HepG2 (cell line): ENCODE measurements around the gene SASH1. TPM values are rescaled to one million over a fixed set of nuclear protein-coding genes. Genes with fewer than 3 reads are reported as not detected.

ENCODE experiments used
- FOSL1 ChIP-seq: sonication (generic); formaldehyde crosslinking; IDR thresholded peaks from 2 replicates; pipeline ENCODE4 v1.9.0; 2021; ENCODE audit warnings: missing genetic modification reagents, borderline replicate concordance
- HCFC1 ChIP-seq: fragments of 150-350 bp; IDR thresholded peaks from 2 replicates; pipeline ENCODE4 v1.6.1; 2014; ENCODE audit warnings: low read depth, low read length
- KDM5B ChIP-seq: sonication (generic); formaldehyde crosslinking; IDR thresholded peaks from 2 replicates; pipeline ENCODE4 v1.4.0; 2020; ENCODE audit warnings: missing genetic modification reagents, mild to moderate bottlenecking, borderline replicate concordance
- KMT2B ChIP-seq: IDR thresholded peaks from 2 replicates; pipeline ENCODE4 v1.6.1; 2016; ENCODE audit warnings: missing genetic modification reagents, missing compliant biosample characterization
- NFYB ChIP-seq: sonication (generic); formaldehyde crosslinking; IDR thresholded peaks from 2 replicates; pipeline ENCODE4 v1.4.0; 2020; ENCODE audit warnings: missing genetic modification reagents
- PCBP2 ChIP-seq: fragments of 200-400 bp; formaldehyde crosslinking; optimal IDR thresholded peaks from 2 replicates; pipeline ENCODE3; 2018; ENCODE audit warnings: low read length, low read depth; ENCODE audit not compliant: poor library complexity, severe bottlenecking
- RXRB ChIP-seq: IDR thresholded peaks from 2 replicates; pipeline ENCODE4 v1.6.1; 2016; ENCODE audit warnings: borderline replicate concordance, missing genetic modification reagents, missing compliant biosample characterization
- ZEB1 ChIP-seq: IDR thresholded peaks from 2 replicates; pipeline ENCODE4 v1.6.1; 2012; ENCODE audit warnings: mild to moderate bottlenecking, low read depth, inconsistent platforms; ENCODE audit not compliant: insufficient replicate concordance
- ZNF136 ChIP-seq: sonication (generic); formaldehyde crosslinking; IDR thresholded peaks from 2 replicates; pipeline ENCODE4 v1.8.1; 2022; ENCODE audit warnings: low read depth, mild to moderate bottlenecking, moderate library complexity, missing genetic modification reagents
- ZNF143 ChIP-seq: sonication (generic); formaldehyde crosslinking; IDR thresholded peaks from 2 replicates; pipeline ENCODE4 v1.4.0; 2020; ENCODE audit warnings: missing genetic modification reagents
- ZNF260 ChIP-seq: sonication (generic); formaldehyde crosslinking; IDR thresholded peaks from 2 replicates; pipeline ENCODE4 v1.4.0; 2020; ENCODE audit warnings: missing genetic modification reagents, low read depth, mild to moderate bottlenecking, borderline replicate concordance
- ZNF781 ChIP-seq: sonication (generic); formaldehyde crosslinking; IDR thresholded peaks from 2 replicates; pipeline ENCODE4 v1.5.1; 2020; ENCODE audit warnings: borderline replicate concordance, mild to moderate bottlenecking, missing genetic modification reagents; ENCODE audit errors: not compliant biosample characterization
- polyA plus RNA-seq, 8 experiments: library from polyadenylated mRNA; depleted of rRNA in 3 of 8; stranded (reverse) in 7 of 8; unstranded in 1 of 8; fragments of >200 nt; fragmentation: Illumina TruSeq in 4 of 8; extraction: Trizol in 4 of 8; gene quantifications; 2 replicates each; pipeline versions ENCODE4 v1.2.1 to v1.2.3, GENCODE V29; 2011 to 2016; ENCODE audit warnings: low read depth in 4 of 8, missing spikeins in 1 of 8, mixed read lengths in 1 of 8; ENCODE audit not compliant: insufficient read depth in 1 of 8
- total RNA-seq, 5 experiments: library from RNA; depleted of rRNA; stranded (reverse); fragments of >200 nt; fragmentation: Illumina TruSeq; extraction: Trizol; gene quantifications; 2 replicates each; pipeline ENCODE4 v1.2.3, GENCODE V29; 2016; ENCODE audit warnings: low read depth in 1 of 5
- TF ChIP-seq, protein P1 (sequence below): sonication (generic); formaldehyde crosslinking; IDR thresholded peaks from 2 replicates; pipeline ENCODE4 v1.5.1; 2020; ENCODE audit warnings: missing genetic modification reagents, mild to moderate bottlenecking, borderline replicate concordance
- TF ChIP-seq, protein P2 (sequence below): sonication (generic); formaldehyde crosslinking; IDR thresholded peaks from 2 replicates; pipeline ENCODE4 v1.5.1; 2020; ENCODE audit warnings: mild to moderate bottlenecking, moderate library complexity, missing genetic modification reagents
- TF ChIP-seq, protein P3 (sequence below): sonication (generic); formaldehyde crosslinking; IDR thresholded peaks from 2 replicates; pipeline ENCODE4 v1.4.0; 2020; ENCODE audit warnings: missing genetic modification reagents, borderline replicate concordance
- TF ChIP-seq, protein P4 (sequence below): sonication (generic); formaldehyde crosslinking; IDR thresholded peaks from 2 replicates; pipeline ENCODE4 v1.4.0; 2020; ENCODE audit warnings: missing genetic modification reagents

SASH1 gene
- total and polyA plus RNA-seq, 2 of the 13 experiments (the other 11 are each of a cell fraction or from before 2014, with no cell fraction given) = 7.5 to 8.2 TPM

DNA sequence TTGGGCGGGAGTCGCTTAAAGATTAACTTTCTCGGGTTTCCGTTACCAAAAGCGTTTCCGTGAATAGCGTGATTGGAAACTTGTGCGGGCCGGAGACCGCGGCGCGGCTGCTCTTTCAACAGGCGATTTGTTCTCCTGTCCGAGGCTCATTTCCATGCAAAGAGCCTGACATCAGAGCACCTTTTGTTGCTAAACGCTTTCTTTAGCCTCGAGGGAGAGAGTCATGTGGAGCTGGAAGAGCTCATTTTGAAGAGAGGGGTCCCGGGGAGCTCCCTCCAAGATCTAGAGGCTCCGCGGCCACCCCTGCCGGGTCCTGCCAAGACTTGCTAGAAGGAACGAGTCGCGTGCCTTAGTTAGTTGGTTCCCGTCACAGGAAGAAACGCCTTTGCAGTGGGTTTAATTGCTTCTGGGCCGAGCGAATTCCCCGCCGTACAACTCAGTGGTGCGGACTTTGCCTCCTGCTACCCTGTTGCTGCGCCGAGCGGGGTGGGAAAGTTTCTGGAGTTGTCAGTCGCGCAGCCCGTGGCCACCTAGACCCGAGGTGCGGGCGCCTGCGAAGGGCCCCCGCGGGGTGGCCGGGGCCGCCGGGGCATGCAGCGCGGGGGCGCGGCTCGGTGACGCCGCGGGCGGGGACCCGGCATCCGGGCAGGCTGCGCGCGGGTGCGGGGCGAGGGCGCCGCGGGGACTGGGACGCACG, at the start of gene SASH1 (continued):
- TF ChIP-seq KDM5B (CRISPR knock-in tag) (peak; percentile 76; the same call in 1 of the 2 replicates), ZNF136 (CRISPR knock-in tag) (0 out of 2 replicates have a peak, but pooled peaks have one; percentile 84), ZNF143 (CRISPR knock-in tag) (no peak), HCFC1 (no peak), KMT2B (CRISPR knock-in tag) (peak; percentile 74; the same call in 1 of the 2 replicates), RXRB (CRISPR knock-in tag) (peak; percentile 9; the same call in 1 of the 2 replicates), PCBP2 (no peak), ZNF260 (CRISPR knock-in tag) (no peak), NFYB (CRISPR knock-in tag) (peak; percentile 44; the same call in 1 of the 2 replicates), ZEB1 (peak; percentile 37), FOSL1 (CRISPR knock-in tag) (no peak), ZNF781 (CRISPR knock-in tag) (peak; percentile 52)
- TF ChIP-seq, protein P1, sequence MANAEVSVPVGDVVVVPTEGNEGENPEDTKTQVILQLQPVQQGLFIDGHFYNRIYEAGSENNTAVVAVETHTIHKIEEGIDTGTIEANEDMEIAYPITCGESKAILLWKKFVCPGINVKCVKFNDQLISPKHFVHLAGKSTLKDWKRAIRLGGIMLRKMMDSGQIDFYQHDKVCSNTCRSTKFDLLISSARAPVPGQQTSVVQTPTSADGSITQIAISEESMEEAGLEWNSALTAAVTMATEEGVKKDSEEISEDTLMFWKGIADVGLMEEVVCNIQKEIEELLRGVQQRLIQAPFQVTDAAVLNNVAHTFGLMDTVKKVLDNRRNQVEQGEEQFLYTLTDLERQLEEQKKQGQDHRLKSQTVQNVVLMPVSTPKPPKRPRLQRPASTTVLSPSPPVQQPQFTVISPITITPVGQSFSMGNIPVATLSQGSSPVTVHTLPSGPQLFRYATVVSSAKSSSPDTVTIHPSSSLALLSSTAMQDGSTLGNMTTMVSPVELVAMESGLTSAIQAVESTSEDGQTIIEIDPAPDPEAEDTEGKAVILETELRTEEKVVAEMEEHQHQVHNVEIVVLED (CRISPR knock-in tag) = peak; percentile 65
- TF ChIP-seq, protein P2, sequence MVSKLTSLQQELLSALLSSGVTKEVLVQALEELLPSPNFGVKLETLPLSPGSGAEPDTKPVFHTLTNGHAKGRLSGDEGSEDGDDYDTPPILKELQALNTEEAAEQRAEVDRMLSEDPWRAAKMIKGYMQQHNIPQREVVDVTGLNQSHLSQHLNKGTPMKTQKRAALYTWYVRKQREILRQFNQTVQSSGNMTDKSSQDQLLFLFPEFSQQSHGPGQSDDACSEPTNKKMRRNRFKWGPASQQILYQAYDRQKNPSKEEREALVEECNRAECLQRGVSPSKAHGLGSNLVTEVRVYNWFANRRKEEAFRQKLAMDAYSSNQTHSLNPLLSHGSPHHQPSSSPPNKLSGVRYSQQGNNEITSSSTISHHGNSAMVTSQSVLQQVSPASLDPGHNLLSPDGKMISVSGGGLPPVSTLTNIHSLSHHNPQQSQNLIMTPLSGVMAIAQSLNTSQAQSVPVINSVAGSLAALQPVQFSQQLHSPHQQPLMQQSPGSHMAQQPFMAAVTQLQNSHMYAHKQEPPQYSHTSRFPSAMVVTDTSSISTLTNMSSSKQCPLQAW (CRISPR knock-in tag) = peak; percentile 98
- TF ChIP-seq, protein P3, sequence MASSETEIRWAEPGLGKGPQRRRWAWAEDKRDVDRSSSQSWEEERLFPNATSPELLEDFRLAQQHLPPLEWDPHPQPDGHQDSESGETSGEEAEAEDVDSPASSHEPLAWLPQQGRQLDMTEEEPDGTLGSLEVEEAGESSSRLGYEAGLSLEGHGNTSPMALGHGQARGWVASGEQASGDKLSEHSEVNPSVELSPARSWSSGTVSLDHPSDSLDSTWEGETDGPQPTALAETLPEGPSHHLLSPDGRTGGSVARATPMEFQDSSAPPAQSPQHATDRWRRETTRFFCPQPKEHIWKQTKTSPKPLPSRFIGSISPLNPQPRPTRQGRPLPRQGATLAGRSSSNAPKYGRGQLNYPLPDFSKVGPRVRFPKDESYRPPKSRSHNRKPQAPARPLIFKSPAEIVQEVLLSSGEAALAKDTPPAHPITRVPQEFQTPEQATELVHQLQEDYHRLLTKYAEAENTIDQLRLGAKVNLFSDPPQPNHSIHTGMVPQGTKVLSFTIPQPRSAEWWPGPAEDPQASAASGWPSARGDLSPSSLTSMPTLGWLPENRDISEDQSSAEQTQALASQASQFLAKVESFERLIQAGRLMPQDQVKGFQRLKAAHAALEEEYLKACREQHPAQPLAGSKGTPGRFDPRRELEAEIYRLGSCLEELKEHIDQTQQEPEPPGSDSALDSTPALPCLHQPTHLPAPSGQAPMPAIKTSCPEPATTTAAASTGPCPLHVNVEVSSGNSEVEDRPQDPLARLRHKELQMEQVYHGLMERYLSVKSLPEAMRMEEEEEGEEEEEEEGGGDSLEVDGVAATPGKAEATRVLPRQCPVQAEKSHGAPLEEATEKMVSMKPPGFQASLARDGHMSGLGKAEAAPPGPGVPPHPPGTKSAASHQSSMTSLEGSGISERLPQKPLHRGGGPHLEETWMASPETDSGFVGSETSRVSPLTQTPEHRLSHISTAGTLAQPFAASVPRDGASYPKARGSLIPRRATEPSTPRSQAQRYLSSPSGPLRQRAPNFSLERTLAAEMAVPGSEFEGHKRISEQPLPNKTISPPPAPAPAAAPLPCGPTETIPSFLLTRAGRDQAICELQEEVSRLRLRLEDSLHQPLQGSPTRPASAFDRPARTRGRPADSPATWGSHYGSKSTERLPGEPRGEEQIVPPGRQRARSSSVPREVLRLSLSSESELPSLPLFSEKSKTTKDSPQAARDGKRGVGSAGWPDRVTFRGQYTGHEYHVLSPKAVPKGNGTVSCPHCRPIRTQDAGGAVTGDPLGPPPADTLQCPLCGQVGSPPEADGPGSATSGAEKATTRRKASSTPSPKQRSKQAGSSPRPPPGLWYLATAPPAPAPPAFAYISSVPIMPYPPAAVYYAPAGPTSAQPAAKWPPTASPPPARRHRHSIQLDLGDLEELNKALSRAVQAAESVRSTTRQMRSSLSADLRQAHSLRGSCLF = no peak; the same call in 1 of the 2 replicates
- TF ChIP-seq, protein P4, sequence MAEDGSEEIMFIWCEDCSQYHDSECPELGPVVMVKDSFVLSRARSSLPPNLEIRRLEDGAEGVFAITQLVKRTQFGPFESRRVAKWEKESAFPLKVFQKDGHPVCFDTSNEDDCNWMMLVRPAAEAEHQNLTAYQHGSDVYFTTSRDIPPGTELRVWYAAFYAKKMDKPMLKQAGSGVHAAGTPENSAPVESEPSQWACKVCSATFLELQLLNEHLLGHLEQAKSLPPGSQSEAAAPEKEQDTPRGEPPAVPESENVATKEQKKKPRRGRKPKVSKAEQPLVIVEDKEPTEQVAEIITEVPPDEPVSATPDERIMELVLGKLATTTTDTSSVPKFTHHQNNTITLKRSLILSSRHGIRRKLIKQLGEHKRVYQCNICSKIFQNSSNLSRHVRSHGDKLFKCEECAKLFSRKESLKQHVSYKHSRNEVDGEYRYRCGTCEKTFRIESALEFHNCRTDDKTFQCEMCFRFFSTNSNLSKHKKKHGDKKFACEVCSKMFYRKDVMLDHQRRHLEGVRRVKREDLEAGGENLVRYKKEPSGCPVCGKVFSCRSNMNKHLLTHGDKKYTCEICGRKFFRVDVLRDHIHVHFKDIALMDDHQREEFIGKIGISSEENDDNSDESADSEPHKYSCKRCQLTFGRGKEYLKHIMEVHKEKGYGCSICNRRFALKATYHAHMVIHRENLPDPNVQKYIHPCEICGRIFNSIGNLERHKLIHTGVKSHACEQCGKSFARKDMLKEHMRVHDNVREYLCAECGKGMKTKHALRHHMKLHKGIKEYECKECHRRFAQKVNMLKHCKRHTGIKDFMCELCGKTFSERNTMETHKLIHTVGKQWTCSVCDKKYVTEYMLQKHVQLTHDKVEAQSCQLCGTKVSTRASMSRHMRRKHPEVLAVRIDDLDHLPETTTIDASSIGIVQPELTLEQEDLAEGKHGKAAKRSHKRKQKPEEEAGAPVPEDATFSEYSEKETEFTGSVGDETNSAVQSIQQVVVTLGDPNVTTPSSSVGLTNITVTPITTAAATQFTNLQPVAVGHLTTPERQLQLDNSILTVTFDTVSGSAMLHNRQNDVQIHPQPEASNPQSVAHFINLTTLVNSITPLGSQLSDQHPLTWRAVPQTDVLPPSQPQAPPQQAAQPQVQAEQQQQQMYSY (CRISPR knock-in tag) = no peak
